Measurements from ENCODE around the gene DGKD.
A peak's percentile ranks its signal among the peaks of the same experiment; 100 is the strongest.

Gene DGKD

GRCh38 chr2:233460726-233461441, 106.6 kb downstream of the DGKD start:
- Histone ChIP-seq H3K9me3 (no peaks in the 10 kb centered on the region), H3K27me3 (no peaks in the 10 kb centered on the region), H3K4me1 (no peaks in the 10 kb centered on the region), H3K36me3 (peaks cover 31% of the 10 kb centered on the region), H3K4me3 (ENCODE audit: low read depth, low read length) (no peak overlapping the region)
- TF ChIP-seq CTCF (IDR thresholded peaks at IDR 0.05; ENCODE audit: low read depth, low read length): no peak
- peak; percentile 7 for DNase-seq

DNA sequence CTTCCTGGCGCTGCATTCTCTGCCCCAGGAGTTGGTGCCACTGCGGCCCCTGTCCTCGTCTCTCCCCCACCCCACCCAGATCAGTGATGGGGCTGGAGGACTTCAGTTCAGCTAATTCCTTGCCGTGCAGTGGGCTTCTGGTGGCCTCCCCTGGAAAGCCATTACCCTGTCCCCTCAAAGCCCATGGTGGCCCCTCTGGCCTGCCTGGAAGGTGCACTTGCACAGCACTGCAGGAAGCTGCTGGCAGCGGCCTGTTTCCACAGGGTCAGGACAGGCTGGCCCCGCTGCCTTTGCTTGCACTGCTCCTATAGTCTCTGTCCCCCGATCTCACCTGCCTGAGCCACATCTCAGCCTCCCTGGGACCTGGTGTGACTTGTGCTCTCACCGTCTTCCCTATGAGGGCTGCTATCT, 107.2 kb downstream of the DGKD start:
- H3K9me3 ChIP-seq: no peaks in the 10 kb centered on the region
- H3K36me3 ChIP-seq: peaks cover 37% of the 10 kb centered on the region
- no peaks in the 10 kb centered on the region for H3K4me1 ChIP-seq
- no peak overlapping the region for H3K4me3 ChIP-seq (ENCODE audit: low read depth, low read length)
- H3K27me3 ChIP-seq: no peaks in the 10 kb centered on the region
- no peak for TF ChIP-seq CTCF (IDR thresholded peaks at IDR 0.05; ENCODE audit: low read depth, low read length)
- DNase-seq: peak; percentile 6

- Histone ChIP-seq H3K36me3 (peaks cover 43% of the 10 kb centered on the region), H3K9me3 (no peaks in the 10 kb centered on the region), H3K4me1 (no peaks in the 10 kb centered on the region), H3K4me3 (ENCODE audit: low read depth, low read length) (no peak overlapping the region), H3K27me3 (no peaks in the 10 kb centered on the region)
- TF ChIP-seq CTCF (IDR thresholded peaks at IDR 0.05; ENCODE audit: low read depth, low read length): no peak
- peak; percentile 7 for DNase-seq
Observed at GRCh38 chr2:233462202-233462785, 108.0 kb downstream of the DGKD start.

DNA sequence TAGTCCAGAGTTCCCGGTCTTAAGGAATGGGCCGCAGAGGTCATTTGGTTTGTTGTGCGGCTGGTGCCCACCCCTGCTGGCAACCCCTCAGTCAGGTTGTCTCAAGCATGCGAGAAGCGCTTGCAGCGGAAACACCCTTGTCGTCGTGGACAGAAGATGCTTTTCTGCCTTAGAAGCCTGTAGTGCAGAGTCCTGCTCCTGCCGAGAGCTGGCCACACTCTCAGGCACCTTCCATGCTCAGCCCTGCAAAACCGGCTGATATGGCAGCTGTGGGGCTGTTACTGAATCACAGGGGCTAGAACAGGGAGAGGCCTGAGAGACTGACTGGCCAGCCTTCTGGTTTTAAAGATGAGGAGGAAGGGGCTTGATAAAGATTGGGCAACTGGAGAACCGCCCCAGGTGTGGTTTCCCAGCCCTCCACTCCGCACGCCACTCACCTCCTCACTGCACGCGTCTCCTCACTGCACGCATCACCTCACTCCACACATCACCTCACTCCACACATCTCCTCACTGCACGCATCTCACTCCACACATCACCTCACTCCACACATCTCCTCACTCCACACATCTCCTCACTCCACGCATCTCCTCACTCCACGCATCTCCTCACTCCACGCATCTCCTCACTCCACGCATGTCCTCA, 108.7 kb downstream of the DGKD start:
- Histone ChIP-seq H3K4me1 (no peaks in the 10 kb centered on the region), H3K9me3 (no peaks in the 10 kb centered on the region), H3K27me3 (no peaks in the 10 kb centered on the region), H3K4me3 (ENCODE audit: low read depth, low read length) (no peak overlapping the region), H3K36me3 (peaks cover 43% of the 10 kb centered on the region)
- peak; percentile 2 for DNase-seq
- TF ChIP-seq CTCF (IDR thresholded peaks at IDR 0.05; ENCODE audit: low read depth, low read length): no peak

DNA sequence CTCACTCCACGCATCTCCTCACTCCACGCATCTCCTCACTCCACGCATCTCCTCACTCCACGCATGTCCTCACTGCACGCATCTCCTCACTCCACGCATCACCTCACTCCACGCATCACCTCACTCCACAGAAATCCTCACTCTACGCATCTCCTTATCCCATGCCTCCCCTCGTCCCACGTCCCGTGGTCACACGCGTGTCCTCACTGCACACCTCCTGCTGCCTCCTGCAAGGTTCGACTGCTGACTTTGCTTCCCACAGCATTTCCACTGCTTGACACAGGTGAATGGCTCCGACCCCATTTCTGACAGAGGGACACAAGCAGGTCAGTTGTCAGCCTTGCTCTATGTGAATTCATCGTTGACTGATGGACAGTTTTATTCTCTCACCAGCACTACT, 109.3 kb downstream of the DGKD start:
- Histone ChIP-seq H3K9me3 (no peaks in the 10 kb centered on the region), H3K27me3 (no peaks in the 10 kb centered on the region), H3K4me3 (ENCODE audit: low read depth, low read length) (no peak overlapping the region), H3K36me3 (peaks cover 49% of the 10 kb centered on the region), H3K4me1 (no peaks in the 10 kb centered on the region)
- TF ChIP-seq CTCF (IDR thresholded peaks at IDR 0.05; ENCODE audit: low read depth, low read length): no peak
- DNase-seq: peak; percentile 2

DNA sequence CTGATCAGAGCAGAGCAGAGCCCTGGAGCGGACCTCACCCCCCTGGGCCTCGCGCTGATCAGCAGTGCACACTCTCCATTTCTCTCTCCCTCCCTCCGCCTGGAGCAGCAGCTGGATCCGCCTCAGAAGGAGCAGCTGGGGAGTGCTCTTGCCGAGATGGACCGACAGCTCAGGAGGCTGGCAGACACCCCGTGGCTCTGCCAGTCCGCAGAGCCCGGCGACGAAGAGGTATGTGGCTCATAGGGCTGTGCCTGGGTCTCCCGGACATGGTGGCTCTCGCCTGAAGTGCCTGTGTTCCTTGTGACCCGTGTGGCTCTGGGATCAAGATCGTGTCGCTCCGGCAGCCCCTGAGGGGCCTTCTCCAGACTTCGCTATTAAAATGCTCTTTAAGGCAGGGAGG, 109.8 kb downstream of the DGKD start:
- H3K4me1 ChIP-seq: no peaks in the 10 kb centered on the region
- H3K27me3 ChIP-seq: no peaks in the 10 kb centered on the region
- no peaks in the 10 kb centered on the region for H3K9me3 ChIP-seq
- peak; percentile 9 for DNase-seq
- TF ChIP-seq CTCF (IDR thresholded peaks at IDR 0.05; ENCODE audit: low read depth, low read length): no peak
- H3K4me3 ChIP-seq (ENCODE audit: low read depth, low read length): no peak overlapping the region
- peaks cover 53% of the 10 kb centered on the region for H3K36me3 ChIP-seq
